AG09309 (cell line): ENCODE measurements around the gene SPG7.
A peak's percentile ranks its signal among the peaks of the same experiment; 100 is the strongest.

ENCODE experiments used
- DNase-seq: peaks from one replicate; pipeline ENCODE4 v3.0.0-alpha.2; 2010; ENCODE audit warnings: low read depth
- H3K4me3 ChIP-seq: 2 replicates; pipeline ENCODE4 v1.5.1; 2011; ENCODE audit warnings: mild to moderate bottlenecking, low read depth, low read length, moderate library complexity; ENCODE audit not compliant: control insufficient read depth
- CTCF ChIP-seq: IDR thresholded peaks from 2 replicates; pipeline ENCODE4 v1.5.1; 2011; ENCODE audit warnings: mild to moderate bottlenecking, low read depth, low read length, inconsistent platforms; ENCODE audit not compliant: insufficient read depth, control insufficient read depth; ENCODE audit errors: missing control alignments

The SPG7 gene

GRCh38 chr16:89593841-89594240 is 85.6 kb downstream of the SPG7 start:
- DNase-seq: no peak
- no peak overlapping the region for H3K4me3 ChIP-seq
- TF ChIP-seq CTCF: no peak

- no peak for TF ChIP-seq CTCF
- no peak overlapping the region for H3K4me3 ChIP-seq
- DNase-seq: no peak
Observed at GRCh38 chr16:89595330-89596060, 87.3 kb downstream of the SPG7 start.

- DNase-seq: no peak
- H3K4me3 ChIP-seq: no peak overlapping the region
- no peak for TF ChIP-seq CTCF
Observed at GRCh38 chr16:89596061-89596689, 88.0 kb downstream of the SPG7 start.

- no peak for DNase-seq
- H3K4me3 ChIP-seq: no peak overlapping the region
- TF ChIP-seq CTCF: no peak
Observed at GRCh38 chr16:89596957-89597649, 88.9 kb downstream of the SPG7 start.

- DNase-seq: no peak
- no peak overlapping the region for H3K4me3 ChIP-seq
- no peak for TF ChIP-seq CTCF
Observed at GRCh38 chr16:89598199-89598598, 90.0 kb downstream of the SPG7 start.

- no peak overlapping the region for H3K4me3 ChIP-seq
- peak; percentile 31 for TF ChIP-seq CTCF
- DNase-seq: no peak
Observed at GRCh38 chr16:89599451-89599858, 91.3 kb downstream of the SPG7 start.
